A549 (cell line): ENCODE data around the gene GPRC5A. TPM values are rescaled to one million over a fixed set of nuclear protein-coding genes. Genes with fewer than 3 reads are reported as not detected.
A peak's percentile ranks its signal among the peaks of the same experiment; 100 is the strongest.
"Not testable (repeated sequence)": the region's sequence is repeated elsewhere in the genome, so short reads cannot be mapped to it uniquely, and the experiment has no call there.

Source experiments
- ATAC-seq, 2 experiments: fragments of 200-7000 bp in 1 of 2; fragments of >200 bp in 1 of 2; cut with Nextera tagmentation in 1 of 2; cut with Tn5 transposase in 1 of 2; 3 replicates each; pipeline versions ENCODE4 v1.8.0 to v1.9.1; 2018 to 2020; ENCODE audit warnings: mild to moderate bottlenecking in 1 of 2, moderate library complexity in 1 of 2
- CTCF ChIA-PET: fragments of 300-600 bp; sonication (Branson Sonifier 250); formaldehyde crosslinking; extraction: SDS; loops from one replicate; lab custom pipeline; 2021; ENCODE audit warnings: antibody characterized with exemption, inconsistent platforms; lab: Yijun Ruan, JAX
- POLR2A ChIA-PET: fragments of 350-600 bp; formaldehyde crosslinking; extraction: SDS; loops from one replicate; lab custom pipeline; 2021; ENCODE audit warnings: antibody characterized with exemption, inconsistent platforms; lab: Yijun Ruan, JAX
- DNase-seq, 2 experiments: peaks; one replicate each; pipeline versions ENCODE4 v3.0.0 to v3.0.0-alpha.2; 2011 to 2016; ENCODE audit warnings: low read depth in 1 of 2, low spot score in 1 of 2
- FAIRE-seq: peaks from 2 replicates; lab custom pipeline; 2011; peaks lifted over from hg19 to GRCh38; lab: Jason Lieb, UNC
- H3K27ac ChIP-seq, 2 experiments: fragments of >200 bp; sonication (Bioruptor Twin); formaldehyde crosslinking; 3 replicates each; pipeline ENCODE4 v1.5.1; 2016 to 2017
- H3K4me1 ChIP-seq: fragments of >200 bp; sonication (Bioruptor Twin); formaldehyde crosslinking; 3 replicates; pipeline ENCODE4 v1.6.1; 2016
- H3K4me2 ChIP-seq: fragments of >200 bp; sonication (Bioruptor Twin); formaldehyde crosslinking; 3 replicates; pipeline ENCODE4 v1.6.1; 2016
- H3K4me3 ChIP-seq: fragments of >200 bp; sonication (Bioruptor Twin); formaldehyde crosslinking; 3 replicates; pipeline ENCODE4 v1.5.1; 2016
- H3K9me3 ChIP-seq: fragments of >200 bp; sonication (Bioruptor Twin); formaldehyde crosslinking; 3 replicates; pipeline ENCODE4 v1.6.1; 2016
- CEBPB ChIP-seq, 2 experiments: fragments of >200 bp in 1 of 2; sonication (Bioruptor Twin) in 1 of 2; formaldehyde crosslinking in 1 of 2; IDR thresholded peaks; 2 replicates each; pipeline ENCODE4 v1.6.1; 2012 to 2016
- CTCF ChIP-seq: fragments of >200 bp; sonication (Bioruptor Twin); formaldehyde crosslinking; IDR thresholded peaks from 3 replicates; pipeline ENCODE4 v1.5.1; 2016
- EHMT2 ChIP-seq: fragments of 200-600 bp; sonication (generic); IDR thresholded peaks from 2 replicates; pipeline ENCODE4 v1.6.1; 2016; ENCODE audit warnings: antibody characterized with exemption, low read depth, mild to moderate bottlenecking, moderate library complexity
- ELK1 ChIP-seq: fragments of 150-350 bp; IDR thresholded peaks from 2 replicates; pipeline ENCODE4 v1.6.1; 2014; ENCODE audit warnings: low read depth, mild to moderate bottlenecking, low read length
- FOSL2 ChIP-seq, 2 experiments: fragments of 450-650 bp in 1 of 2; fragments of >200 bp in 1 of 2; sonication (Bioruptor Twin) in 1 of 2; formaldehyde crosslinking; IDR thresholded peaks; 2 replicates each; pipeline versions ENCODE4 v1.5.0 to v1.6.1; 2016 to 2020; ENCODE audit warnings: mild to moderate bottlenecking in 1 of 2, moderate library complexity in 1 of 2
- HOXA7 ChIP-seq: fragments of 250-450 bp; sonication (Bioruptor Pico); IDR thresholded peaks from 2 replicates; pipeline ENCODE4 v1.5.0; 2020; ENCODE audit warnings: mild to moderate bottlenecking, moderate library complexity
- HOXB5 ChIP-seq: fragments of 250-450 bp; sonication (Bioruptor Pico); IDR thresholded peaks from 2 replicates; pipeline ENCODE4 v1.5.0; 2020; ENCODE audit warnings: mild to moderate bottlenecking, moderate library complexity
- JUN ChIP-seq, 2 experiments: fragments of >200 bp; sonication (Bioruptor Twin); formaldehyde crosslinking; IDR thresholded peaks; 2 replicates in 1 of 2; 3 replicates in 1 of 2; pipeline ENCODE4 v1.6.1; 2016 to 2017
- JUNB ChIP-seq: fragments of >200 bp; sonication (Bioruptor Twin); formaldehyde crosslinking; IDR thresholded peaks from 2 replicates; pipeline ENCODE4 v1.6.1; 2016
- MAZ ChIP-seq: fragments of 150-350 bp; IDR thresholded peaks from 2 replicates; pipeline ENCODE4 v1.6.1; 2014; ENCODE audit warnings: antibody characterized with exemption, low read depth, low read length, borderline replicate concordance
- NPAS2 ChIP-seq: fragments of 250-450 bp; sonication (Bioruptor Pico); IDR thresholded peaks from 2 replicates; pipeline ENCODE4 v1.8.0; 2022; ENCODE audit warnings: mild to moderate bottlenecking, moderate library complexity, borderline replicate concordance
- PBX3 ChIP-seq: IDR thresholded peaks from 2 replicates; pipeline ENCODE4 v1.6.1; 2012
- PHF8 ChIP-seq: fragments of 200-600 bp; sonication (generic); IDR thresholded peaks from 2 replicates; pipeline ENCODE4 v1.6.1; 2016; ENCODE audit warnings: low read depth, mild to moderate bottlenecking, antibody characterized with exemption, moderate library complexity, borderline replicate concordance
- RARB ChIP-seq: fragments of 250-450 bp; sonication (Bioruptor Pico); IDR thresholded peaks from 2 replicates; pipeline ENCODE4 v1.8.0; 2021; ENCODE audit warnings: mild to moderate bottlenecking, moderate library complexity
- RCOR1 ChIP-seq: fragments of 150-350 bp; IDR thresholded peaks from 2 replicates; pipeline ENCODE4 v1.6.1; 2014; ENCODE audit warnings: antibody characterized with exemption, low read length, low read depth
- RFX5 ChIP-seq: fragments of 450-650 bp; IDR thresholded peaks from 2 replicates; pipeline ENCODE4 v1.7.1; 2014; ENCODE audit warnings: antibody characterized with exemption, mild to moderate bottlenecking, moderate library complexity
- USF2 ChIP-seq: fragments of 450-650 bp; IDR thresholded peaks from 2 replicates; pipeline ENCODE4 v1.6.1; 2014; ENCODE audit warnings: antibody characterized with exemption
- WGBS: methylation state at CpG from one replicate; pipeline ENCODE4 v1.1.6; 2017; ENCODE audit errors: missing lambda C conversion rate; 5-methylcytosine and 5-hydroxymethylcytosine counted together
- polyA plus RNA-seq, 4 experiments: library from polyadenylated mRNA; depleted of rRNA in 3 of 4; stranded (reverse); fragments of >200 nt; fragmentation: RNase III in 1 of 4; extraction: RNeasy Plus Mini Kit Qiagen cat#74134 plus additional on column Dnase treatment in 1 of 4; gene quantifications; 2 replicates in 3 of 4; 3 replicates in 1 of 4; pipeline ENCODE4 v1.2.3, GENCODE V29; 2011 to 2017

GPRC5A gene
- polyA plus RNA-seq, 2 of the 4 experiments (the other 2 are of a cell fraction): 173 to 296 TPM

DNA sequence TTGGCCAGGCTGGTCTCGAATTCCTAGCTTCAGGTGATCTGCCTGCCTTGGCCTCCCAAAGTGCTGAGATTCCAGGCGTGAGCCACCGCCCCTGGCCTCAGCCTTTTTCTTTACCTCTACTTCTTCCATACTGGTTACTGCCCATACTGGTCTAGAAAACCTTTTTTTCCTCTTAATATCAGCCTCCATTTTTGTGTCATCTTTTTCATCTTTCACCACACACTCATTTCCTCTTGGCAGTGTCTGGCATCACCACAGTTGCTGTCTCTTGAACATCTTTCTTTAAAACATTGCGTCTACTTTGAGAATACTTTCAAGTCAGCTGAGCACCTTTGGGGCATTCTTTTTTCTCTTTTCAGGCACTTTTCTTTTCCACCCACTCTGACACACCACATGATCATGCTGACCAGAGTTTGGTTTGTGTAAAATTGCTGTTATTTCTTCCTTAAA lies 45.5 kb upstream of the GPRC5A start:
- no peak overlapping the region for H3K4me3 ChIP-seq
- H3K4me1 ChIP-seq: peaks cover 24% of the 10 kb centered on the region
- POLR2A ChIA-PET: interaction anchor here (1.7 kb wide), 1 partner anchor 45 kb away, joined by 5 read pairs; the partner anchor contains the start of gene GPRC5A

GRCh38 chr12:12846780-12847179 lies 44.6 kb upstream of the GPRC5A start:
- POLR2A ChIA-PET, FAIRE-seq, H3K4me2 ChIP-seq, DNase-seq, H3K4me3 ChIP-seq, ATAC-seq, H3K9me3 ChIP-seq, H3K27ac ChIP-seq: not testable (repeated sequence)
- H3K4me1 ChIP-seq: peaks cover 16% of the 10 kb centered on the region
- 93% methylated on average over 3 of the region's 3 CpGs for WGBS
- CTCF ChIA-PET: interaction anchor here (1.0 to 6.0 kb wide), 6 partner anchors 10 to 25 kb away, joined by 3 to 49 read pairs (median 3); no protein-coding TSS in a partner anchor

More for the DNA sequence above, 45.5 kb upstream of the GPRC5A start:
- peak overlapping the region in 1 of 2 experiments; percentile 56; a peak in 3 of 6 replicates for H3K27ac ChIP-seq
- no peak for DNase-seq
- 0 out of 3 replicates have a peak, but pooled peaks cover 1% of the 10 kb centered on the region for H3K9me3 ChIP-seq
- no peak; a peak in 2 of 6 replicates for ATAC-seq
- WGBS: 87% methylated on average over 4 of the region's 4 CpGs
- TF ChIP-seq USF2 (no peak), ELK1 (no peak), RARB (CRISPR knock-in tag) (no peak), JUN (IDR thresholded peaks at IDR 0.05) (no peak), CTCF (no peak), PBX3 (no peak), HOXB5 (CRISPR knock-in tag) (no peak), HOXA7 (no peak), MAZ (no peak), NPAS2 (CRISPR knock-in tag) (no peak), CEBPB (IDR thresholded peaks at IDR 0.05) (no peak), RCOR1 (no peak), EHMT2 (no peak)
- no peak for FAIRE-seq
- CTCF ChIA-PET: interaction anchor here (1.0 to 6.0 kb wide), 6 partner anchors 9 to 45 kb away, joined by 3 to 49 read pairs (median 4); partner anchors contain the start of gene GPRC5A
- no peak overlapping the region for H3K4me2 ChIP-seq

DNA sequence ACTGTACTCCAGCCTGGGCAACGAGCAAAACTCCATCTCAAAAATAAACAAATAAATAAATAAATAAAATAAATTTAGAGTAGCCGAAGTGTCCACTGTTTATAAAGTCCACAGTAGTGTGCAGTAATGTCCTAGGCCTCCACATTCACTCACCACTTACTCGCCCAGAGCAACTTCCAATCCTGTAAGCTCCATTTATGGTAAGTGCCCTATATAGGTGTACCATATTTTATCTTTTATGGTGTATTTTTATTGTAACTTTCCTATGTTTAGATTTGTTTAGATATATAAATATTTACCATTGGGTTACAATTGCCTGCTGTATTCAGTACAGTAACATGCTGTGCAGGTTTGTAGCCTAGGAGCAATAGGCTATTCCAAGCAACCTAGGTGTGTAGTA lies 37.9 kb upstream of the GPRC5A start:
- FAIRE-seq (no peak), ATAC-seq (peak in 1 of 2 experiments; percentile 23; a peak in 1 of 6 replicates), DNase-seq (no peak)
- Histone ChIP-seq H3K4me2 (no peak overlapping the region), H3K4me1 (no peaks in the 10 kb centered on the region), H3K9me3 (0 out of 3 replicates have a peak, but pooled peaks cover 3% of the 10 kb centered on the region), H3K27ac (no peak overlapping the region), H3K4me3 (no peak overlapping the region)
- ChIA-PET CTCF (interaction anchor here (0.9 to 1.2 kb wide), 3 partner anchors 17 to 41 kb away, joined by 3 to 7 read pairs (median 3); partner anchors contain the start of gene GPRC5A), POLR2A (interaction anchor here (1.0 kb wide), 1 partner anchor 38 kb away, joined by 3 read pairs; the partner anchor contains the start of gene GPRC5A)
- TF ChIP-seq FOSL2 (IDR thresholded peaks at IDR 0.05): no peak
- TF ChIP-seq FOSL2 (CRISPR knock-in tag; IDR thresholded peaks at IDR 0.05): no peak
- no peak for TF ChIP-seq EHMT2
- TF ChIP-seq JUNB: no peak
- TF ChIP-seq PHF8: no peak
- TF ChIP-seq RFX5: no peak
- WGBS: 61% methylated on average over 3 of the region's 3 CpGs
